GM12878 (cell line): Measurements from ENCODE around the gene ADAMTSL2.

Experiments
- CEBPB ChIP-seq, 2 experiments: fragments of 150-350 bp in 1 of 2; IDR thresholded peaks; 2 replicates each; pipeline ENCODE4 v1.6.1; 2012 to 2014; ENCODE audit warnings: low read depth in 2 of 2, low read length in 2 of 2, borderline replicate concordance in 1 of 2, inconsistent platforms in 1 of 2
- CHD2 ChIP-seq: IDR thresholded peaks from 2 replicates; pipeline ENCODE4 v1.6.1; 2011; ENCODE audit warnings: low read depth, low read length, improper control_type of control experiment, borderline replicate concordance
- CTCF ChIP-seq, 3 experiments: IDR thresholded peaks in 2 of 3; conservative IDR thresholded peaks in 1 of 3; 2 replicates each; pipeline ENCODE4 v1.5.1; 2011; ENCODE audit warnings: low read depth in 3 of 3, low read length in 3 of 3, mild to moderate bottlenecking in 3 of 3, control low read depth in 2 of 3, moderate library complexity in 2 of 3, inconsistent platforms in 1 of 3, mixed read lengths in 1 of 3; ENCODE audit not compliant: control insufficient read depth in 2 of 3, insufficient read depth in 1 of 3; ENCODE audit errors: extremely low read depth in 1 of 3
- EZH2 ChIP-seq: IDR thresholded peaks from 2 replicates; pipeline ENCODE4 v1.6.1; 2012; ENCODE audit warnings: low read depth, mild to moderate bottlenecking, control low read depth, inconsistent platforms, low read length, borderline replicate concordance; ENCODE audit not compliant: control insufficient read depth
- MYC ChIP-seq: IDR thresholded peaks from 2 replicates; pipeline ENCODE4 v1.6.1; 2011; ENCODE audit warnings: mild to moderate bottlenecking, low read length, moderate library complexity, inconsistent platforms; ENCODE audit not compliant: insufficient read depth, insufficient replicate concordance, insufficient read length, severe bottlenecking
- POLR2A ChIP-seq: IDR thresholded peaks from 2 replicates; pipeline ENCODE4 v1.6.1; 2011; ENCODE audit warnings: low read depth, mild to moderate bottlenecking, low read length
- POLR2AphosphoS5 ChIP-seq: IDR thresholded peaks from 2 replicates; pipeline ENCODE4 v1.6.1; 2011; ENCODE audit warnings: mild to moderate bottlenecking, low read length, inconsistent platforms
- RAD21 ChIP-seq: IDR thresholded peaks from 2 replicates; pipeline ENCODE4 v1.6.1; 2011; ENCODE audit warnings: mild to moderate bottlenecking, low read depth, low read length, moderate library complexity; ENCODE audit not compliant: insufficient read depth
- REST ChIP-seq: IDR thresholded peaks from 2 replicates; pipeline ENCODE4 v1.6.1; 2012; ENCODE audit warnings: mild to moderate bottlenecking, low read depth, low read length
- SP1 ChIP-seq: IDR thresholded peaks from one replicate; pipeline ENCODE4 v1.6.1; 2011; ENCODE audit warnings: low read depth, low read length
- TAF1 ChIP-seq: IDR thresholded peaks from 2 replicates; pipeline ENCODE4 v1.6.1; 2011; ENCODE audit warnings: mild to moderate bottlenecking, low read depth, low read length, borderline replicate concordance

GRCh38 chr9:133600739-133601138 lies 66.2 kb downstream of the ADAMTSL2 start:
- TF ChIP-seq CHD2 (no peak), POLR2A (no peak), REST (no peak), CTCF (IDR thresholded peaks at IDR 0.05 in 2 of 3, conservative IDR thresholded peaks at IDR 0.05 in 1 of 3; ENCODE audit: control insufficient read depth in 2 of 3, extremely low read depth in 1 of 3, insufficient read depth in 1 of 3, low read depth in 3 of 3, low read length in 3 of 3) (no peak), EZH2 (no peak), SP1 (no peak), TAF1 (no peak), POLR2AphosphoS5 (no peak), CEBPB (IDR thresholded peaks at IDR 0.05; ENCODE audit: borderline replicate concordance in 1 of 2, low read depth in 2 of 2, low read length in 2 of 2) (no peak), RAD21 (no peak), MYC (no peak)
